GM10266 (cell line): Measurements from ENCODE around the gene WNT4.

Experiments used
- DNase-seq: peaks from one replicate; pipeline ENCODE4 v3.0.0; 2012; ENCODE audit errors: extremely low spot score
- TF ChIP-seq, protein P1 (sequence below): IDR thresholded peaks from 2 replicates; pipeline ENCODE4 v1.5.1; 2012; ENCODE audit warnings: mild to moderate bottlenecking, low read depth; ENCODE audit not compliant: control insufficient read depth, insufficient read depth; ENCODE audit errors: missing control alignments

Gene WNT4

DNA sequence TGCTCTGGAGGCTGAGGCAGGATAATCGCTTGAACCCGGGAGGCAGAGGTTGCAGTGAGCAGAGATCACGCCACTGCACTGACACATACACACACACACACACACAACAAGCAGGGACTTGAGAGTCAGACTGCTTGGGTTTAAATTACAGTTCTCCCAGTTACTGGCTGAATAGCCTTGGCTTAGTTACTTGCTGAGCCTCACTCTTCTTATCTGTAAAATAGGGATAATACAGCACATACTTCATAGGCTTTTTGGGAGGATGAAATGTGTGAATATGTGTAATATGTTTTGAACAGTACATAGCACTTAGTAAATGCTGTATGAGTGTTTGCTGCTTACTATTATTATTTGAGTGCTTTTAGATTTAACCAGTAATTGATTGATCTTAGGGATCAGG is 66.6 kb downstream of the WNT4 start:
- no peak for DNase-seq
- TF ChIP-seq, protein P1, sequence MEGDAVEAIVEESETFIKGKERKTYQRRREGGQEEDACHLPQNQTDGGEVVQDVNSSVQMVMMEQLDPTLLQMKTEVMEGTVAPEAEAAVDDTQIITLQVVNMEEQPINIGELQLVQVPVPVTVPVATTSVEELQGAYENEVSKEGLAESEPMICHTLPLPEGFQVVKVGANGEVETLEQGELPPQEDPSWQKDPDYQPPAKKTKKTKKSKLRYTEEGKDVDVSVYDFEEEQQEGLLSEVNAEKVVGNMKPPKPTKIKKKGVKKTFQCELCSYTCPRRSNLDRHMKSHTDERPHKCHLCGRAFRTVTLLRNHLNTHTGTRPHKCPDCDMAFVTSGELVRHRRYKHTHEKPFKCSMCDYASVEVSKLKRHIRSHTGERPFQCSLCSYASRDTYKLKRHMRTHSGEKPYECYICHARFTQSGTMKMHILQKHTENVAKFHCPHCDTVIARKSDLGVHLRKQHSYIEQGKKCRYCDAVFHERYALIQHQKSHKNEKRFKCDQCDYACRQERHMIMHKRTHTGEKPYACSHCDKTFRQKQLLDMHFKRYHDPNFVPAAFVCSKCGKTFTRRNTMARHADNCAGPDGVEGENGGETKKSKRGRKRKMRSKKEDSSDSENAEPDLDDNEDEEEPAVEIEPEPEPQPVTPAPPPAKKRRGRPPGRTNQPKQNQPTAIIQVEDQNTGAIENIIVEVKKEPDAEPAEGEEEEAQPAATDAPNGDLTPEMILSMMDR = no peak

DNA sequence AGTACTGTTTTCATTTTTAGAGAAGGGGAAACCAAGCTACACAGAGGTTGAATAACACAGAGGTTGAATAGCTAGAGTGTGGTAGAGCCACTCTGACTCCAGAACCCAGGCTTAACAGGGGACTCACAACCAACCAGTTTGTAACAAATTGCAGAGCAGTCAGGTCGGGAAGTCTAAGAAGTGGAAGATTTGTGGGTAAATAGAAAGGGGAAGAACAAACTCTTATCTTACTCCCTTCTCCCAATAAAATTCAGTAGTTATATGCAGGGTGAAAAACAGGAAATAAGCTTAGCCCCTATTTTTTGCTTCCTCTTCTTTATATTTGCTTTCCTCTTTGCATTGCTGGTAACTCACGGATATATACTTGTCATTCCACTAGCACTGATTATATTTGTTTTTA is 67.2 kb downstream of the WNT4 start:
- TF ChIP-seq, protein P1 = no peak
- no peak for DNase-seq

DNA sequence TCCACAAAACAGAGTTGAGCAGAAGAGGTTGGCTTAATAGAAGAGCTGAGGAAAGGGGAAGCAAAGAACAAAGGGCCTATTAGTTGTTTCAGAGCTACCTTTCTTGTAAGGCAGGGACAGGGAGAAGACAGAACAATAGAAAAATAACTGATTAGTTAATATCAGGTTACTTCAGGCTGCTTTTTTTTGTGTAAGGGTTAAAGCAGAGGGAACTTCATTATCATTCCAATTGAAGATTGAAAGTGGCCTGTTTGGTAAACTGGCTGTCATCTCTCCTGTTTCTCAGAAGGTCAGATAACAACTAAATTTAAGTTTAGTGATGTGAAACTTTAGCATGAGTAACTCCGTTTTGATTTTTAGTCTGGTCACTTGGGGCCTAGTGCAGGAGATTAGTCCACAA is 68.1 kb downstream of the WNT4 start:
- DNase-seq = no peak
- TF ChIP-seq, protein P1 = no peak

DNA sequence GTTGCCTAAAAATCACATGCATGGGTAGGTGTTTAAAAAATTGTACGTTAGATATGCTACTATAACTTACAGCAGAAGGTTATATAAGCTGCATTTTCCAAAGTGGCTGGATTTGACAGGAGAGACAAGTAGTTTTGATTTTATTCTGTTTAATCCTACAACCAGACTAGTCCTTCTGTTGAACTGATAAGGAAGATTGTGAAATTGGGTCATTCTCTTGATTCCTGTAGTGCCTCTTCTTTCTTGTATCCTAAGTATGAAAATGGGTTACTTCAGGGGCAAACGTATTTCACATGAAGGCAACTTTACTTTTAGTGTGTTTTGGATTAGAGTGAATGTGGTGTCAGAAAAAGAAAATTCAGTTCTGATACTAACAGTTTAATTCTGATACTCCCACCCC is 71.4 kb downstream of the WNT4 start:
- TF ChIP-seq, protein P1 = no peak
- no peak for DNase-seq
